PC-9 (cell line): ENCODE data around the gene GPR4.

ENCODE experiments used
- CTCF ChIP-seq: fragments of 200-600 bp; sonication (generic); conservative IDR thresholded peaks from 2 replicates; pipeline ENCODE4 v1.6.1; 2017; ENCODE audit warnings: mixed run types, antibody characterized with exemption, mild to moderate bottlenecking, moderate library complexity
- EZH2 ChIP-seq: fragments of 200-600 bp; sonication (generic); IDR thresholded peaks from 2 replicates; pipeline ENCODE4 v1.8.0; 2017; ENCODE audit warnings: antibody characterized with exemption, low read depth

GRCh38 chr19:45646345-45646698, 44.3 kb upstream of the GPR4 start:
- TF ChIP-seq EZH2 (no peak), CTCF (no peak)
